SK-N-SH (cell line): ENCODE results near the gene ZC3H12C.

Experiments
- RFX5 ChIP-seq: IDR thresholded peaks from 2 replicates; pipeline ENCODE4 v1.6.1; 2012; ENCODE audit warnings: mild to moderate bottlenecking, improper control_type of control experiment, low read length
- TF ChIP-seq, protein P1 (sequence below): fragments of 200-600 bp; sonication (generic); IDR thresholded peaks from 2 replicates; pipeline ENCODE4 v1.6.1; 2017; ENCODE audit warnings: antibody characterized with exemption, mild to moderate bottlenecking, moderate library complexity

DNA sequence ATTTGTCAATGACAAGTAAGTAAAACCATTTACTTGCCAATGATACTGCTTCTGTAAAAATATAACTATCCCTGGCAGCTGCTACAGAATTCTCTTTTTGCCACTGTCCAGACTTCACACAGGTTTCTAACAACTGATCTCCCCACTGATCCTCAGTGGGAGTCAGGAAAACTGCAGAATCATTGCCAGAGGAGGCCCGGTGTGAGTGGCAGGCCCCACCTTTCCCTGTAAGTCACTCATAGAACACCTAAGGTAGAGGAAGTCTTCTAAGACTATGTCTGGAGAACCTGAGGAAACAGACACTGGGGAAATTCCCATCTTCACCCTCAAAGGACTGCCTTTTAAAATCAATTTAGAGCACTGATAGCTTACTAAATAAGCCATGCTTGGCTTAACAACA, 66.3 kb downstream of the ZC3H12C start:
- TF ChIP-seq, protein P1, sequence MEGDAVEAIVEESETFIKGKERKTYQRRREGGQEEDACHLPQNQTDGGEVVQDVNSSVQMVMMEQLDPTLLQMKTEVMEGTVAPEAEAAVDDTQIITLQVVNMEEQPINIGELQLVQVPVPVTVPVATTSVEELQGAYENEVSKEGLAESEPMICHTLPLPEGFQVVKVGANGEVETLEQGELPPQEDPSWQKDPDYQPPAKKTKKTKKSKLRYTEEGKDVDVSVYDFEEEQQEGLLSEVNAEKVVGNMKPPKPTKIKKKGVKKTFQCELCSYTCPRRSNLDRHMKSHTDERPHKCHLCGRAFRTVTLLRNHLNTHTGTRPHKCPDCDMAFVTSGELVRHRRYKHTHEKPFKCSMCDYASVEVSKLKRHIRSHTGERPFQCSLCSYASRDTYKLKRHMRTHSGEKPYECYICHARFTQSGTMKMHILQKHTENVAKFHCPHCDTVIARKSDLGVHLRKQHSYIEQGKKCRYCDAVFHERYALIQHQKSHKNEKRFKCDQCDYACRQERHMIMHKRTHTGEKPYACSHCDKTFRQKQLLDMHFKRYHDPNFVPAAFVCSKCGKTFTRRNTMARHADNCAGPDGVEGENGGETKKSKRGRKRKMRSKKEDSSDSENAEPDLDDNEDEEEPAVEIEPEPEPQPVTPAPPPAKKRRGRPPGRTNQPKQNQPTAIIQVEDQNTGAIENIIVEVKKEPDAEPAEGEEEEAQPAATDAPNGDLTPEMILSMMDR: no peak
- no peak for TF ChIP-seq RFX5
